Stimulated activated naive CD8-positive, alpha-beta T cell treated with anti-CD3 and anti-CD28 coated beads, Interleukin-15, Interleukin-2, amounts not matched to agents 100 ng/mL and 50 ng/mL, for 24 hours (primary cell): ENCODE data around the gene MIPEP.

Experiments used
- H3K27ac Mint-ChIP-seq: one replicate; pipeline ENCODE4 v1.8.0; 2021; ENCODE audit warnings: mild to moderate bottlenecking, mixed read lengths
- H3K27me3 Mint-ChIP-seq: one replicate; pipeline ENCODE4 v1.8.0; 2021; ENCODE audit warnings: mixed read lengths
- H3K36me3 Mint-ChIP-seq: one replicate; pipeline ENCODE4 v1.8.0; 2021; ENCODE audit warnings: low read depth, mixed read lengths
- H3K4me1 Mint-ChIP-seq: one replicate; pipeline ENCODE4 v1.8.0; 2021; ENCODE audit warnings: low read depth, mixed read lengths
- H3K4me3 Mint-ChIP-seq: one replicate; pipeline ENCODE4 v1.8.0; 2021; ENCODE audit warnings: mild to moderate bottlenecking, mixed read lengths
- H3K9me3 Mint-ChIP-seq: one replicate; pipeline ENCODE4 v1.8.0; 2021; ENCODE audit warnings: mixed read lengths

Gene MIPEP

DNA sequence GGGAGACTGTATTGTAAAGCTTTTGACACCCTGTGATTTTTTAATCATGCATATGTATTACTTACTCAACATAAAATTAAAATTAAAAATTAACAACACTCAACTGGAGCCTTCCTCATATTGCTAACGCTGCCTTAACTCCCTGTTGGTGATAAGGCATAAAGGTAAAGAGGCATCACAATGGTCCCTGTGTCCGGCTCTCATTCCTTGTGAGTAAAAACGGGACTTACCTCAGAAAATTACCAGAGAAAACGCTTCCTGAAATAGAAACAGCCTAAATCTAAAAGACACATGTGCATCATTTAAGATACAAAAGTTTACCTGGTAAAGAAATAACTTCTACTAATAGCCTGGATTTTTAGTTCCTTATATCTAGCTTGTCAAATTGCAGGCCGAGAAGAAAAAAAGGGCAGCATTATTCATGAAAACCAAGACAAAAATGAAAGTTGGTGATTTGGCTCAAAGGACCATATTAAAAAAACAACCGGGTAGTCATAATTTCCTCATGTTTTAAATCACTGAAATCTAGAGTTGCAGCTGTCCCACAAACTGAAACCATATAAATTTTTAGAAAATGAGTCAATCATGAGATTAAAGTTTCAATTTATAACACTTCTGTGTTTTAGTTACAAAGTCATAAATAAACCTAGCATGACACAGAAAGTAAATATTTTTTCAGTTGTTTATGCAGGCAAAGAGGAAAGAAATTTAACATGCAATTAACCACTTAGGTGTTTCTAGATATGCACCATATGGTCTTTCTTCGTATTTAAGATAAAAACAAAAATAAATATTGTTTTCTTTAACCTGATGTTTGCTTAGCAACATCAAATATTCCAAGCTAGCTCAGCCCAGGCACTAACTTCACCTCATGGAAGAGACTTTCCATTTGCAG is 94.7 kb downstream of the MIPEP start:
- peaks cover 3% of the 10 kb centered on the region for H3K9me3 Mint-ChIP-seq
- H3K4me3 Mint-ChIP-seq, result no peak overlapping the region
- H3K36me3 Mint-ChIP-seq, result peaks cover 22% of the 10 kb centered on the region
- H3K4me1 Mint-ChIP-seq, result peaks cover 15% of the 10 kb centered on the region
- H3K27me3 Mint-ChIP-seq, result no peaks in the 10 kb centered on the region
- H3K27ac Mint-ChIP-seq, result no peak overlapping the region

DNA sequence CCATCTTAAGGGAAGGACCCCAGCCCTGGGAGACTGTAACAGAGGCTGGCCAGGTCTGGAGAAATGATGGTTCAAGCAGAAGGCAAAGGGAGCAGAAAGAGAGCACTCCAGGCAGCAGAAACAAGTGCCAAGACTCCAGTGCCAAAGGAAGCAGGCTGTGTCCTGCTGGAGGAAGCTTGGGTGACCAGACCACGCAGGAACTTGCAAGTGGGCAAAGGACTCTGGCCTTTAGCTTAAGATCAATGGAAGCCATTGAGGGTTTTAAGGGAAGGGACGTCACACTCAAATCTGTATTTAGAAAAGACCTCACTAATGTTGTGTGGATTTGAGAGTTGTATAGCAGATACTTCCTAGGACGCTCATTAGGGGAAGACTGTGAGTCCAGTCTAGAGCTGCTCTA is 95.5 kb downstream of the MIPEP start:
- Mint-ChIP-seq H3K4me1 (peaks cover 15% of the 10 kb centered on the region), H3K36me3 (peaks cover 19% of the 10 kb centered on the region), H3K27me3 (no peaks in the 10 kb centered on the region), H3K4me3 (no peak overlapping the region), H3K9me3 (peaks cover 3% of the 10 kb centered on the region), H3K27ac (no peak overlapping the region)

DNA sequence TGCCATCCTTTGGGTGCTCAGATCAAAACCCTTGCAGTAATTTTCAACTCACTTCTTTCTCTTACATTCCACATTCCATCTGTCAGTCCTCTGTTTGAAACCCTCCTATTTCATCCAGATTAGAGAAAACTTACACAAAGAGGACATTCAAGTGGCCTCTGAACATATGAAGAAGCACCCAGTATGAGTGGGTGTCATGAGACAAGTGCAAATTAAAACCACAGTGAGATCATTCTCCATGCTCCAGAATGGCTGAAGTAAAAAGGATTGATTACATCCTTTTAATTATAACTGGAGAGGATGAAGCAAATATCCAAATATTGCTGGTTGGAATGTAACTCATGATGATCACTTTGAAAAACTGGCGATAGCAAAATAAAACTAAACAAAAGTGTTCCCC is 96.5 kb downstream of the MIPEP start:
- H3K27ac Mint-ChIP-seq, result no peak overlapping the region
- no peak overlapping the region for H3K4me3 Mint-ChIP-seq
- peaks cover 12% of the 10 kb centered on the region for H3K36me3 Mint-ChIP-seq
- H3K27me3 Mint-ChIP-seq, result no peaks in the 10 kb centered on the region
- H3K4me1 Mint-ChIP-seq, result peaks cover 15% of the 10 kb centered on the region
- H3K9me3 Mint-ChIP-seq, result no peaks in the 10 kb centered on the region

DNA sequence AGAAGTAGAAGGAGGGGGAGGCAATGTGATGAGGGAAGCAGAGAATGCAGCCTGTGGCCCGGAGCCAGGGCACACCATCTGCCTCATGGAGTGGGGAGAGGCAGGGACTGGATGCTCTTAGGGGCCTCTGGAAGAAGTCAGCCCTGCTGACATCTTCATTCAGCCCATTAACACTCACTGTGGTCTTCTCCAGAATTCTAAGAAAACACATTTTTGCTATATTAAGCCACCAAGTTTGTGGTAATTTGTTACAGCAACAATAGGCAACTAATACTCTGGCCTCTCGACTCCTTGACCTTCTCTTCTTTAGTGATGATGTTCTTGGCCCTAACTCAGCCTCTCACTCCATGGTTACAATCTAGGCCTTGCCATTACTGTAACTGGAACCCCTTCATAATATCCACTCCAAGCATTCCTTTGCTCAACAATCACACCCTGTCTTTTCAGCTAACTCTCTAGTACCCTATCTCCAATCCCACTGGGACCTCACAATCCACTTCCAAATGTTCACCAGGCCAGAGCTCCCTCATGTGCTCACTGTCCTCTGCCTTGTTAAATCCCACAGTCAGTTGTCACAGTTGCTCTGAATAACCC is 98.5 kb downstream of the MIPEP start:
- Mint-ChIP-seq H3K9me3 (no peaks in the 10 kb centered on the region), H3K36me3 (peaks cover 6% of the 10 kb centered on the region), H3K27me3 (no peaks in the 10 kb centered on the region), H3K4me1 (peaks cover 10% of the 10 kb centered on the region), H3K4me3 (no peak overlapping the region), H3K27ac (no peak overlapping the region)

DNA sequence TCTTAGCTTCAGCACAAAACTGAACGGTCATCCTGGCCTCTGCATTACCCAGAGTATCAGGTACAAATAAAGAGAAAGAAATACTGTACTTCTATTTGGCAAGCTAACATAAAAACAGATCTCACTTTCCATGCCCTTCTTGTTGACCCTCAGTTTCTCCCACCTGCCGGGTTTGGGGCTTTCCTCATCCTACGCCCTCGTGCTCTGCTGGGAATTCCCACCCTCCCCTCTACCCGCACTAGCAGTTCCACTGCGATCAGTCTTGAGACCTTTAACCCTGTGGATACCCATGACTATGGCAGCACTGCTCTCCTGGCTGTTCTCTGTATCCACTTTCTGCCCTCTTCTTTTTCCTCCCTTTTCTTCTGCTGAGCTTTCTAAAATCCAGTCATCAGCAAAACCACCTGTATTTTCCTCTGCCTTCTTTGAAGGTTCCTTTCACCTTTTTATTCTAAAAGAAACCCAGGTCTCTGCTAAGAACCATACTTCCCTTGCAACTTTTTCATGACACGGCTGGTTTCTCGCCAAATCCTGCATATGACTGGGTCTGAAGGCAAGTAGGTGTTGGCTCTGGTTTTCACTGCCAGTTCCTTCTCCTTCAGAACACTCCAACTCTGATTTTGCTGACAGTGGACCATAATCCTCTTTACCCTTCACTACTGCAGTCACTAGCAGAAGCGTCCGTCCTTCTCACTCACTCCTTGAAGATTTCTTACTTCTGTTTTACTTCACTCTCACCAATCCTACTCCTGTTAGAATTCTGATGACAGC is 99.4 kb downstream of the MIPEP start:
- H3K36me3 Mint-ChIP-seq, result peaks cover 11% of the 10 kb centered on the region
- no peak overlapping the region for H3K4me3 Mint-ChIP-seq
- no peaks in the 10 kb centered on the region for H3K27me3 Mint-ChIP-seq
- no peak overlapping the region for H3K27ac Mint-ChIP-seq
- H3K9me3 Mint-ChIP-seq, result no peaks in the 10 kb centered on the region
- H3K4me1 Mint-ChIP-seq, result peaks cover 6% of the 10 kb centered on the region

DNA sequence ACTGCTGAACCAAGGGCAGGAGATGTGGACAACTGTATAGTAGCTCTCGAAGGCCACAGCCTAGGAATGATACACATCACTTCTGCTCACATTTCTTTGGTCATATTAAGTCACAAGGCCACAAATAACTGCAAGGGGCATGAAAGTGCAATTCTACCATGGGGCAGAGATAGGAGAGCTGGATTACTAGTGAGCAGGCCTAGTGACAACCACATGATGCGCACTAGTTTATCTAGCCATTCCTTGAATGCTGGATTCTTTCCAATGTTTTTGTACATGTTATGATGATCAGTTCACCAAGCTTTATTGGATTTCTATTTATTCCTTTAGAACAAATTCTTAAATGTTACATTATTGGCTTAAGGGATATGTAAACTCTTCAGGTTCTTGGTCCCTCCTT is 100.7 kb downstream of the MIPEP start:
- Mint-ChIP-seq H3K36me3 (peaks cover 9% of the 10 kb centered on the region), H3K9me3 (no peaks in the 10 kb centered on the region), H3K4me1 (no peaks in the 10 kb centered on the region), H3K27me3 (no peaks in the 10 kb centered on the region), H3K27ac (no peak overlapping the region), H3K4me3 (no peak overlapping the region)

DNA sequence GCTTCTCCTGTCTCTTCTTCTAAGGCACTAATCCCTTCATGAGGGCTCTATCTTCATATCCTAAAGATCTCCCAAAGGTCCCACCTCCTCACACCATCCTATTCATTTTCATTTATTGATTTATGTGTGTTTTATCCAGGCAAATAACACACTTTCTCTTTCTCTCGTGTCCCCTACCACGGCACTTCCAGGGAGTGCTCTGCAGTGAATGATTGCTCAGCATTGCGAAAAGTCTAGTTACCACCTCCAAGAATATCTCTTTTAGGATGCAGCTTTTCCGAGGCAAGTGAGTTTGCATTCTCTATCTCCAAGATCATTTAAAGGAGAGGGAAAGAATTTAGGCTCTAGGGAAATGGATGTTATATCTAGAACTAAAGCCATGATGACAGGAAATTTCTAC is 101.7 kb downstream of the MIPEP start:
- Mint-ChIP-seq H3K27ac (no peak overlapping the region), H3K4me3 (no peak overlapping the region), H3K4me1 (peaks cover 1% of the 10 kb centered on the region), H3K36me3 (peaks cover 10% of the 10 kb centered on the region), H3K27me3 (no peaks in the 10 kb centered on the region), H3K9me3 (peaks cover under 1% of the 10 kb centered on the region)

DNA sequence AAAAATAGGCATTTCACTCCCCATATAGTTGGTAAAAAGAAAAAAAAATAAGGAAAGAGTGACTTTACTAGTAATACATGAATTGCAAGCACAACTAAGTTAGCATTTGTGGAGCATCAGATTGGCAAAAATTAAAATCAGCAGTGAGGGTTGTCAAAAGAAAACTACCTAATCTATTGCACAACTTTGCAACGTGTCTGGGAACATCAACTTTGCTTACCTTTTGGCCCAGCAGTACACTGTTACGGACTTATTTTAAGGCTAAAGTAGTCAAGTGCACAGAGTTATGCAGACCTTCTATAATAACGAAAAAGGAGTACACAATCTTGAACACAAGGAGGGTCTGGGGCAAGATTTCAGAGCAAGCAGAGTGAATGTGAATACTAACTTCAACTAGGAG is 102.6 kb downstream of the MIPEP start:
- Mint-ChIP-seq H3K27ac (no peak overlapping the region), H3K27me3 (no peaks in the 10 kb centered on the region), H3K4me1 (peaks cover 3% of the 10 kb centered on the region), H3K9me3 (peaks cover 3% of the 10 kb centered on the region), H3K36me3 (peaks cover 15% of the 10 kb centered on the region), H3K4me3 (no peak overlapping the region)

DNA sequence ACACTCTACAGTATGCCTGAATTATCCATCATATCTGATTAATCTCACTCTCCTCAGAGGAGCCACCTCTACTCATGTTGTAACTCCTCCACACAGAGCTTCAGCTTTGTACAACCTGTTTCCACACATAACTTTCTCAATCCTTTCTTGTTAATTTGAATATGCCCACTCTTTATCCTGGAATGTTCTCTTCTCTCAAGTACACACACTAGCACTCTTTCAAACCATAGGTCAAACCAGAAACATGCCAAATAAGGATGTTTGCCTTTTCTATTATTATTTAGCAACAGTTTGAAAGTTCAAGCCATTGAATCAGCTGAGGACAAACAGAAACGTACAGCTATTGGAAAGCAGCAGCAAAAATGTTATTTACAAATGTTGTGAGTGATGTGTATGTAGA is 110.3 kb downstream of the MIPEP start:
- H3K27me3 Mint-ChIP-seq, result no peaks in the 10 kb centered on the region
- no peak overlapping the region for H3K4me3 Mint-ChIP-seq
- H3K36me3 Mint-ChIP-seq, result peaks cover 23% of the 10 kb centered on the region
- peaks cover 8% of the 10 kb centered on the region for H3K9me3 Mint-ChIP-seq
- no peak overlapping the region for H3K27ac Mint-ChIP-seq
- peaks cover 35% of the 10 kb centered on the region for H3K4me1 Mint-ChIP-seq

DNA sequence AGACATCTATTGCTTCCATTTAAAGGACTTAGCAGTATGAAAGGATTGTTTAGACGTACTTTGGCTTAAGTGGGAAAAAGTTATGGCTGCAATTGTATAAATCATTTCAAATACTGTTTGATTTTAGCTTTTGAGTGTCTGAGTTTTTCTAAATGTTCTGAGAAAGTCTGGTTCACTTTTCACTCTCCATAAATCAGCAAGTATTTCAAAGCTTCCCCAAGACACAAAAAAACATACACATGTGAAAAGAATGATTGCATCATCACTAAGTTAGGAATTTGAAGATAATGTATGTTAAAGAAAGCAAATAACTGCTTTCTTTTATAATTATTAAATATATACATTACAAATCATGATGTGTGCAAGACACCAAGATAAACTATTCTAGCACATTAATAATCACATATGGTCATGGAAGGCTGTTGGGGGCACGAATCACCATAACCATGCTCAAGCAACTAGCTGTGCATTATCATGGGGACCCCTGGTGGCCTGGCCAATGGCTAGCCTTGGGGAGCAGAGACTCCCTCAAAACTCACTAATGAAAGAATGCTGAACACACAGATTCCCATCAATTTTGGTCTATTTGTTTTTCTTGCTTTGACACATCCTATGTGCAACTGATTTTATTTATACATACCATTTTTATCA is 111.1 kb downstream of the MIPEP start:
- peaks cover 23% of the 10 kb centered on the region for H3K36me3 Mint-ChIP-seq
- H3K27ac Mint-ChIP-seq, result no peak overlapping the region
- no peak overlapping the region for H3K4me3 Mint-ChIP-seq
- peaks cover 35% of the 10 kb centered on the region for H3K4me1 Mint-ChIP-seq
- peaks cover 8% of the 10 kb centered on the region for H3K9me3 Mint-ChIP-seq
- H3K27me3 Mint-ChIP-seq, result no peaks in the 10 kb centered on the region

DNA sequence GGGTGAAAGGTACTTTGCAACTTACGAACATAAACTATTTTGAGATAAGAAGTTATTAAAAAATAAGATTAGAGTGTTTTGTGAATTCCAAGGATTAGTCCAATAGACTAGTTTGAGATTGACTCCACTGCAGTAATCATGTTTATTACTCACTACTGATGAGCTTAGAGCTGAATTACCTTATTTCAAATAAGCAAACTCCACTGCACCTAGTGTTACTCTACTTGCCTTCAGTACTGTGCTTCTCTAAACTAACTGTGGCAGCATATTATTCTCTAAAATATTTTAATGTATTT is 111.7 kb downstream of the MIPEP start:
- peaks cover 35% of the 10 kb centered on the region for H3K4me1 Mint-ChIP-seq
- no peak overlapping the region for H3K27ac Mint-ChIP-seq

DNA sequence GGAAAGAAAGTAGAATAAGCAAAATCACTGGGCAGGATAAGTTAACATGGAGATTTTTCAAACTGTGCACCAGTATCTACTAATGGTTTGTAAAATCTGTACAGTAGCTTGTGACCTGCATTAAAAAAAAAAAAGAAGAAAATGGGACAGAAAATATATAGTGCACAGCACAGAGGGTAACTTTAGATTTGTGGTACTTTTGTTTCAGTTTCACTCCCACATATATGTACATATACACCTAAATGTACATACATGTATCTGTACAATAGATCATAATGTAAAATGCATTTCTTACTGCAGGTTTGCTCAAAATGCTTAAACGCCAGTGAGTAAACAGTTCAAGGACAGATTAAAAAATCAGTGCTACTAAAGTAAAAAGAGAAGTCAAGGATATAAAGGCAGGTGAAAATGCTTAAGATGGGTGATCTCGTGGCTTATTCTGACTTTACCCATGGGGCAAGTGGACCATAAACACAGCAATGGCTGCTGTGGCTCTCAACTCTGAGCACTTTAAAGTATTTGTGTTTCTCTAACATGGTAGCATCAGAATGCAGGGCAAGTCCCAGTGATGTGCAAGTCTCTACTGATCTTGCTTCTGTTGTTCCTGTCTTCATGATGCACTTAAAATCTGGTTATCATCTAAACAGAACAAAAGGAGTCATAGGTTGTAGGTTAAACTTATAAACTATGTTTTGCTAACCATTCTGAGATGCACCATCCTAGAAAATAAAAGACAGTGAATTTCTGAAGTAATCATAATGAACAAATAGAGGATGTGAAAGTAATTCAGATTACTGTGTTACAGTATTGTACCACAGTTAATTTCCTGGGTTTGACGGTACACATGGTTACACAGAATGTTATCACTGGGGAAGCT is 112.3 kb downstream of the MIPEP start:
- Mint-ChIP-seq H3K27me3 (no peaks in the 10 kb centered on the region), H3K9me3 (peaks cover 5% of the 10 kb centered on the region), H3K36me3 (peaks cover 16% of the 10 kb centered on the region), H3K4me1 (peaks cover 32% of the 10 kb centered on the region), H3K27ac (no peak overlapping the region), H3K4me3 (no peak overlapping the region)

More for the DNA sequence above, 111.7 kb downstream of the MIPEP start:
- Mint-ChIP-seq H3K27me3 (no peaks in the 10 kb centered on the region), H3K36me3 (peaks cover 21% of the 10 kb centered on the region), H3K9me3 (peaks cover 8% of the 10 kb centered on the region), H3K4me3 (no peak overlapping the region)

DNA sequence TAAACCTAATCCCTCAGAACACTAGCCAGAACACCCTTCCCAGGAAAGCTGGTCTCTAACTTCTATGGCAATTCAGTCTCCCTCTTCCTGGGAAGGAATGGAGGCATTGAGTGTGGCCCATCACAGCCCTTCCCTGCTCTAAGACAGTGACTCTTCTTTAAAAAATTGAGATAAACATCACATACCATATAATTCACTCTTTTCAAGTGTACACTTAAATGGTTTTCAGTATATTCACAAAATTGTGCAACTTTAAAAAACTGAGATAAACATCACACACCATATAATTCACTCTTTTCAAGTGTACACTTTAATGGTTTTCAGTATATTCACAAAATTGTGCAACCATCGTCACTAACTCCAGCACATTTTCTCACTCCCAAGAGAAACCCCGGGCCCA is 116.5 kb downstream of the MIPEP start:
- no peak overlapping the region for H3K4me3 Mint-ChIP-seq
- H3K4me1 Mint-ChIP-seq, result peaks cover 20% of the 10 kb centered on the region
- H3K27ac Mint-ChIP-seq, result no peak overlapping the region
- no peaks in the 10 kb centered on the region for H3K9me3 Mint-ChIP-seq
- no peaks in the 10 kb centered on the region for H3K27me3 Mint-ChIP-seq
- peaks cover 9% of the 10 kb centered on the region for H3K36me3 Mint-ChIP-seq

DNA sequence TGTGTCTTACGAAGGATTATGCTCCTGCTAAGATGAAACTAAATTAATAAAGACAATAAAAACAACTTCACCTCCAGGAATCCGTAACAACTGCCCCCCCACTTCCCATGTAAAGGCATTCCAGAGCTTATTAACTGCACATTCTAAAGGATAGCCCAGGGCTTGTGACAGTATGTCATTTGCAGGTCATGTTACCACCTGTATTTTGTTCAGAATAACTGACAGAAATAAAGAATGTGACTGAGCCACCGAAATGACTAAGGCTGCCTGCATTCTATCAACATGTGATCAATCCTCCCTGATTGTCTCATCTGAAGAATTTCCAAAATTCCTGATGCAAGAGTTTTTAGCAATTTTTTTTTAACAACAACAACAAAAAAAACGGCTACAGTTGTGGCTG is 117.2 kb downstream of the MIPEP start:
- H3K27ac Mint-ChIP-seq, result no peak overlapping the region
- H3K36me3 Mint-ChIP-seq, result peaks cover 9% of the 10 kb centered on the region
- H3K27me3 Mint-ChIP-seq, result no peaks in the 10 kb centered on the region
- H3K4me3 Mint-ChIP-seq, result no peak overlapping the region
- no peaks in the 10 kb centered on the region for H3K9me3 Mint-ChIP-seq
- peaks cover 15% of the 10 kb centered on the region for H3K4me1 Mint-ChIP-seq
